Vagina (tissue), 2 donors: ENCODE measurements around the gene ROR2. TPM values are rescaled to one million over a fixed set of nuclear protein-coding genes. Genes with fewer than 3 reads are reported as not detected.

Source experiments
- DNase-seq, 2 donors: peaks; one replicate each; pipeline ENCODE4 v3.0.0-alpha.2; 2017; ENCODE audit errors: extremely low spot score in 2 of 2
- H3K27ac ChIP-seq: fragments of 200-600 bp; sonication (generic); one replicate; pipeline ENCODE4 v1.5.1; 2019
- H3K27me3 ChIP-seq: fragments of 200-600 bp; sonication (generic); one replicate; pipeline ENCODE4 v1.5.1; 2019
- H3K36me3 ChIP-seq, 2 donors: fragments of 200-600 bp; sonication (generic); one replicate each; pipeline ENCODE4 v1.5.1; 2017 to 2019
- H3K4me1 ChIP-seq: fragments of 200-600 bp; sonication (generic); one replicate; pipeline ENCODE4 v1.5.1; 2019
- H3K4me3 ChIP-seq, 2 donors: fragments of 200-600 bp; sonication (generic); 1 replicate in 1 of 2; 2 replicates in 1 of 2; pipeline ENCODE4 v1.5.1; 2016 to 2019
- H3K9me3 ChIP-seq: fragments of 200-600 bp; sonication (generic); one replicate; pipeline ENCODE4 v1.5.1; 2019
- POLR2A ChIP-seq, 2 donors: fragments of 450-650 bp; IDR thresholded peaks; one replicate each; pipeline ENCODE4 v1.6.1; 2017; ENCODE audit warnings: antibody characterized with exemption in 2 of 2, mild to moderate bottlenecking in 2 of 2, moderate library complexity in 2 of 2
- POLR2AphosphoS5 ChIP-seq, 2 donors: sonication (generic); formaldehyde crosslinking; IDR thresholded peaks; one replicate each; pipeline ENCODE4 v1.9.0; 2017; ENCODE audit warnings: antibody characterized with exemption in 2 of 2, mild to moderate bottlenecking in 2 of 2, low read depth in 1 of 2; ENCODE audit not compliant: insufficient read depth in 1 of 2
- intact Hi-C: fragments of 100-400 bp; cut with DNase I; formaldehyde crosslinking; loops from one replicate; pipeline ENCODE4 v1.15.1; 2023
- total RNA-seq: library from RNA; depleted of rRNA; stranded (reverse); fragments of >200 nt; gene quantifications from one replicate; pipeline ENCODE4 v1.2.3, GENCODE V29; 2016
- TF ChIP-seq, protein P1 (sequence below), 3 experiments: fragments of 450-650 bp in 2 of 3; fragments of 200-600 bp in 1 of 3; sonication (generic) in 1 of 3; IDR thresholded peaks; one replicate each; pipeline ENCODE4 v1.5.1; 2017 to 2019; ENCODE audit warnings: antibody characterized with exemption in 3 of 3, mild to moderate bottlenecking in 2 of 3, moderate library complexity in 2 of 3

The ROR2 gene
- total RNA-seq, 1 donor from 2014 or later = 22.3 TPM

DNA sequence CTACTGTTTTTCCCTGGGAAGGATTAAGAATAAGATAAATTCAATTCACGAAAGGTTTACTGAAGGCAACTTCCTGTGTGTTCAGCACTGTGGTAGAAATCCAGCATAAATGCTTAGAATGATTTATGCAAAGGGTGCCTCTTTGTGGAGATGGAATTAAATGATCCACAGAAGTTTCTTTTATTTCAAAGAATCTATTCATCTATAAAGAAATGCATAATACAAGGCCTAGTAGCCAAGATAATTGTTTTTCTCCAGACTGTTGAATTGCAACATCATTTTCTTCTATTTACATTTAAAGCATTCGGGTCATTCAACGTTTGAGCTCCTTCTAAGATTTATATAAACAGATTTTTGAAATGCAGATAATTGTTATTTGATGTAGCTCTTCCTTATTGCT, 387.6 kb downstream of the ROR2 start:
- H3K4me3 ChIP-seq = no peak overlapping the region
- TF ChIP-seq POLR2A (IDR thresholded peaks at IDR 0.05) = no peak
- TF ChIP-seq, protein P1, sequence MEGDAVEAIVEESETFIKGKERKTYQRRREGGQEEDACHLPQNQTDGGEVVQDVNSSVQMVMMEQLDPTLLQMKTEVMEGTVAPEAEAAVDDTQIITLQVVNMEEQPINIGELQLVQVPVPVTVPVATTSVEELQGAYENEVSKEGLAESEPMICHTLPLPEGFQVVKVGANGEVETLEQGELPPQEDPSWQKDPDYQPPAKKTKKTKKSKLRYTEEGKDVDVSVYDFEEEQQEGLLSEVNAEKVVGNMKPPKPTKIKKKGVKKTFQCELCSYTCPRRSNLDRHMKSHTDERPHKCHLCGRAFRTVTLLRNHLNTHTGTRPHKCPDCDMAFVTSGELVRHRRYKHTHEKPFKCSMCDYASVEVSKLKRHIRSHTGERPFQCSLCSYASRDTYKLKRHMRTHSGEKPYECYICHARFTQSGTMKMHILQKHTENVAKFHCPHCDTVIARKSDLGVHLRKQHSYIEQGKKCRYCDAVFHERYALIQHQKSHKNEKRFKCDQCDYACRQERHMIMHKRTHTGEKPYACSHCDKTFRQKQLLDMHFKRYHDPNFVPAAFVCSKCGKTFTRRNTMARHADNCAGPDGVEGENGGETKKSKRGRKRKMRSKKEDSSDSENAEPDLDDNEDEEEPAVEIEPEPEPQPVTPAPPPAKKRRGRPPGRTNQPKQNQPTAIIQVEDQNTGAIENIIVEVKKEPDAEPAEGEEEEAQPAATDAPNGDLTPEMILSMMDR (IDR thresholded peaks at IDR 0.05) = no peak
- TF ChIP-seq POLR2AphosphoS5 (IDR thresholded peaks at IDR 0.05; ENCODE audit: insufficient read depth in 1 of 2, low read depth in 1 of 2) = no peak
- no peaks in the 10 kb centered on the region for H3K36me3 ChIP-seq
- no peak for DNase-seq
- no peaks in the 10 kb centered on the region for H3K9me3 ChIP-seq
- no peaks in the 10 kb centered on the region for H3K27me3 ChIP-seq
- no peak overlapping the region for H3K27ac ChIP-seq
- intact Hi-C loops = no loop called here
- no peaks in the 10 kb centered on the region for H3K4me1 ChIP-seq

DNA sequence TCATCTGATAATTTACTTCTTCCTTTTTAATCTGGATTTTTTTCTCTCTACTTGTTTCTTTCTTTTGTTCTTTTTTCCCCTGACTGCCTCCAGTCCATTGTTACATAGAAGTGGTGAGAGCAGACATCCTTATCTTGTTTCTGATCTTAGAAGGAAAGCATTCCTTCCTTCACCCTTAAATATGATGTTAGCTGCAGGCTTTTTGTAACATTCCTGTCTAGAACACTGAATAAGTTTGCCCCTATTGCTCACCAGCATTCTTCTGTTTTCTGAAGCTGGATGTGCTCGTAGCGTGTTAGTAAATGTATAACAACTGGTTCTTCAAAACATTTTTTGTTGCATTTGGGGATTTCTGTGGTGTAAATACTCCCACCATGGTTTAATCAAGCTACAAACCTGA, 389.7 kb downstream of the ROR2 start:
- DNase-seq = no peak
- H3K9me3 ChIP-seq = no peaks in the 10 kb centered on the region
- no peak overlapping the region for H3K27ac ChIP-seq
- TF ChIP-seq POLR2AphosphoS5 (IDR thresholded peaks at IDR 0.05; ENCODE audit: insufficient read depth in 1 of 2, low read depth in 1 of 2) = no peak
- no peak for TF ChIP-seq POLR2A (IDR thresholded peaks at IDR 0.05)
- TF ChIP-seq, protein P1 (IDR thresholded peaks at IDR 0.05) = no peak
- no peaks in the 10 kb centered on the region for H3K4me1 ChIP-seq
- no peaks in the 10 kb centered on the region for H3K36me3 ChIP-seq
- no peaks in the 10 kb centered on the region for H3K27me3 ChIP-seq
- H3K4me3 ChIP-seq = no peak overlapping the region
- intact Hi-C loops = no loop called here

DNA sequence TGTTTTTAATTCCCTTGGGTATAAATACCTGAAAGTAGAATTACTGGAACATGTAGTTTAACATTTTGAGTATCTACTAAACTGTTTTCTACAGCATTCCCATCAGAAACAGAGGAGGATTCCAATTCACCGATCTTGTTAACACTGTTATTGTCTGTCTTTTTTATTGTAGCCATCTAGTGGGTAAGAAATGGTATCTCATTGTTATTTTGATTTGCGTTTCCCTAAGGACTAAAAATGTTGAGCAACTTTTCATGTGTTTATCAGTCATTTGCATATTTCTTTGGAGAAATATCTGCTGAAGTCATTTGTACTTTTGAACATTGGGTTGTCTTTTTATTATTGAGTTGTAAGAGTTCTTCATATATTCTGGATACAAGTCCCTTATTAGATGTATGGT, 391.1 kb downstream of the ROR2 start:
- DNase-seq = no peak
- no peaks in the 10 kb centered on the region for H3K36me3 ChIP-seq
- no peak overlapping the region for H3K4me3 ChIP-seq
- intact Hi-C loops = loop anchor here (10.0 kb wide), 1 partner anchor 1714 kb away; no protein-coding TSS in a partner anchor
- no peaks in the 10 kb centered on the region for H3K4me1 ChIP-seq
- TF ChIP-seq POLR2A (IDR thresholded peaks at IDR 0.05) (no peak), POLR2AphosphoS5 (IDR thresholded peaks at IDR 0.05; ENCODE audit: insufficient read depth in 1 of 2, low read depth in 1 of 2) (no peak)
- TF ChIP-seq, protein P1 (IDR thresholded peaks at IDR 0.05) = no peak
- no peak overlapping the region for H3K27ac ChIP-seq
- no peaks in the 10 kb centered on the region for H3K27me3 ChIP-seq
- no peaks in the 10 kb centered on the region for H3K9me3 ChIP-seq

DNA sequence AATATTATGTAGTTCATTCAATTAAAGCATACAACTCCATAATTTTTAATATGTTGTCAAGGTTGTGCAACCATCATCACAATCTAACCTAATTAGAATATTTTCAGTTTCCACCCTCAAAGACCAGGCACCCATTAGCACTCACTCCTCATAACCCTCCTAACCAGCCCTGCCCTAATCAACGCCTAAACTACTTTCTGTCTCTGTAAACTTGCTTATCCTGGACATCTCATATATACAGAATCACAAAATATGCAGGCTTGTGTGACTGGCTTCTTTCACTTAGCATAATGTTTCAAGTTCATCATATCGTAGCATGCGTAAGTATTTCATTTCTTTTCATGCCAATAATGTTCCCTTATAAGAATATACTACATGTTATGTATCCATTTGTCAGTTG, 391.6 kb downstream of the ROR2 start:
- intact Hi-C loops = loop anchor here (10.0 kb wide), 1 partner anchor 1714 kb away; no protein-coding TSS in a partner anchor
- Histone ChIP-seq H3K4me1 (no peaks in the 10 kb centered on the region), H3K36me3 (no peaks in the 10 kb centered on the region), H3K27me3 (no peaks in the 10 kb centered on the region), H3K9me3 (no peaks in the 10 kb centered on the region), H3K27ac (no peak overlapping the region), H3K4me3 (no peak overlapping the region)
- TF ChIP-seq, protein P1 (IDR thresholded peaks at IDR 0.05) = no peak
- no peak for TF ChIP-seq POLR2AphosphoS5 (IDR thresholded peaks at IDR 0.05; ENCODE audit: insufficient read depth in 1 of 2, low read depth in 1 of 2)
- no peak for TF ChIP-seq POLR2A (IDR thresholded peaks at IDR 0.05)
- no peak for DNase-seq

DNA sequence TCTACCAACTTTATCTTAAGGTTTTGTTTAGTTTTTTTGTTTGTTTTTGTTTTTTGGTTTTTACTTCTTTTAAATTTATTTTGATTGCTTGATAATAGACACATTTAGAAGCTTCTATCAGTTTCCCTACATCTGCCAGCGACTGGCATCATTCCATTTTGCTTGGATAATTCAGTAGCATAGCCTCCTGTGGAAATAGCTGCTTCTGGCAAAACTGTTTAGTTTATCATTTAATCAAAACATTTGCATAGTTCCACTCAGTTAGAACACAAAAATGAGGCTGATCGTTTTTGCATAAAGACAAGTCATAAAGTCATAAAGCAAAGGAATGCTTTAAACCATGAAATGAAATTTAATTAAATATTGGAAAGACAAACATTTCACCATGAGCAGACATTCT, 392.7 kb downstream of the ROR2 start:
- H3K9me3 ChIP-seq = no peaks in the 10 kb centered on the region
- H3K36me3 ChIP-seq = no peaks in the 10 kb centered on the region
- TF ChIP-seq, protein P1 (IDR thresholded peaks at IDR 0.05) = no peak
- TF ChIP-seq POLR2AphosphoS5 (IDR thresholded peaks at IDR 0.05; ENCODE audit: insufficient read depth in 1 of 2, low read depth in 1 of 2) (no peak), POLR2A (IDR thresholded peaks at IDR 0.05) (no peak)
- H3K27me3 ChIP-seq = no peaks in the 10 kb centered on the region
- no peaks in the 10 kb centered on the region for H3K4me1 ChIP-seq
- intact Hi-C loops = loop anchor here (10.0 kb wide), 1 partner anchor 1713 kb away; no protein-coding TSS in a partner anchor
- no peak overlapping the region for H3K4me3 ChIP-seq
- no peak overlapping the region for H3K27ac ChIP-seq
- DNase-seq = no peak
